HEK293T (cell line): ENCODE results near the gene COPS3.

Experiments
- CTCF ChIA-PET: fragments of 350-600 bp; formaldehyde crosslinking; extraction: SDS; loops from one replicate; lab custom pipeline; 2021; ENCODE audit warnings: antibody characterized with exemption, inconsistent platforms; lab: Yijun Ruan, JAX
- POLR2A ChIA-PET: fragments of 350-600 bp; formaldehyde crosslinking; extraction: SDS; loops from one replicate; lab custom pipeline; 2020; ENCODE audit warnings: antibody characterized with exemption, inconsistent platforms; lab: Yijun Ruan, JAX
- DNase-seq: peaks from one replicate; pipeline ENCODE4 v3.0.0; 2012; ENCODE audit warnings: mixed read lengths; ENCODE audit errors: extremely low spot score
- ARNT ChIP-seq: fragments of 450-650 bp; IDR thresholded peaks from 2 replicates; pipeline ENCODE4 v1.6.1; 2017; ENCODE audit warnings: mild to moderate bottlenecking
- BHLHE40 ChIP-seq: fragments of 450-650 bp; IDR thresholded peaks from 2 replicates; pipeline ENCODE4 v1.6.1; 2016; ENCODE audit warnings: mild to moderate bottlenecking, moderate library complexity, borderline replicate concordance
- CTBP1 ChIP-seq: fragments of 450-650 bp; IDR thresholded peaks from 2 replicates; pipeline ENCODE4 v1.6.1; 2016; ENCODE audit warnings: borderline replicate concordance
- ELF4 ChIP-seq: fragments of 450-650 bp; IDR thresholded peaks from 2 replicates; pipeline ENCODE4 v1.6.1; 2017; ENCODE audit warnings: antibody characterized with exemption
- FOXA1 ChIP-seq: fragments of 450-650 bp; IDR thresholded peaks from 2 replicates; pipeline ENCODE4 v1.6.1; 2016; ENCODE audit warnings: mild to moderate bottlenecking
- FOXK2 ChIP-seq: fragments of 450-650 bp; IDR thresholded peaks from 2 replicates; pipeline ENCODE4 v1.6.1; 2016; ENCODE audit warnings: mild to moderate bottlenecking
- FOXM1 ChIP-seq: fragments of 450-650 bp; IDR thresholded peaks from 2 replicates; pipeline ENCODE4 v1.6.1; 2017; ENCODE audit warnings: mild to moderate bottlenecking, borderline replicate concordance
- HDGF ChIP-seq: fragments of 450-650 bp; IDR thresholded peaks from 2 replicates; pipeline ENCODE4 v1.6.1; 2017; ENCODE audit warnings: antibody characterized with exemption, borderline replicate concordance
- L3MBTL2 ChIP-seq: fragments of 450-650 bp; conservative IDR thresholded peaks from 2 replicates; pipeline ENCODE4 v1.6.1; 2016; ENCODE audit warnings: mild to moderate bottlenecking
- LEF1 ChIP-seq: fragments of 450-650 bp; IDR thresholded peaks from 2 replicates; pipeline ENCODE4 v1.6.1; 2017; ENCODE audit warnings: mild to moderate bottlenecking, borderline replicate concordance
- NFRKB ChIP-seq: fragments of 450-650 bp; IDR thresholded peaks from 2 replicates; pipeline ENCODE4 v1.6.1; 2016; ENCODE audit warnings: mild to moderate bottlenecking, moderate library complexity
- PKNOX1 ChIP-seq: fragments of 450-650 bp; IDR thresholded peaks from 2 replicates; pipeline ENCODE4 v1.6.1; 2016
- SP1 ChIP-seq: fragments of 450-650 bp; IDR thresholded peaks from 2 replicates; pipeline ENCODE4 v1.6.1; 2017
- SUZ12 ChIP-seq: fragments of 450-650 bp; IDR thresholded peaks from 2 replicates; pipeline ENCODE4 v1.6.1; 2016; ENCODE audit warnings: mild to moderate bottlenecking
- TARDBP ChIP-seq: fragments of 450-650 bp; IDR thresholded peaks from 2 replicates; pipeline ENCODE4 v1.6.1; 2016
- ZNF384 ChIP-seq: fragments of 450-650 bp; IDR thresholded peaks from 2 replicates; pipeline ENCODE4 v1.6.1; 2016

The COPS3 gene

GRCh38 chr17:17225901-17226300 lies 55.1 kb downstream of the COPS3 start:
- CTCF ChIA-PET = no interaction called here
- TF ChIP-seq FOXK2 (no peak), ZNF384 (no peak), L3MBTL2 (no peak), HDGF (no peak), PKNOX1 (no peak), SUZ12 (no peak), FOXA1 (no peak), NFRKB (no peak), LEF1 (no peak), TARDBP (no peak), CTBP1 (no peak), ARNT (no peak), BHLHE40 (no peak), SP1 (no peak), ELF4 (no peak), FOXM1 (no peak)
- POLR2A ChIA-PET = no interaction called here
- no peak for DNase-seq

- POLR2A ChIA-PET = interaction anchor here (1.5 kb wide), 1 partner anchor 12 kb away, joined by 5 read pairs; no protein-coding TSS in a partner anchor
- TF ChIP-seq TARDBP = no peak
- no peak for TF ChIP-seq NFRKB
- TF ChIP-seq SUZ12 = no peak
- no peak for TF ChIP-seq FOXK2
- TF ChIP-seq BHLHE40 = no peak
- no peak for TF ChIP-seq PKNOX1
- no peak for TF ChIP-seq SP1
- no peak for TF ChIP-seq ELF4
- no peak for TF ChIP-seq ZNF384
- no peak for TF ChIP-seq FOXA1
- no peak for TF ChIP-seq FOXM1
- no peak for TF ChIP-seq LEF1
- TF ChIP-seq L3MBTL2 = no peak
- no peak for TF ChIP-seq HDGF
- no peak for DNase-seq
- CTCF ChIA-PET = no interaction called here
These were observed 56.9 kb downstream of the COPS3 start for GRCh38 chr17:17224137-17224536.

GRCh38 chr17:17223736-17224135 lies 57.3 kb downstream of the COPS3 start:
- DNase-seq = no peak
- CTCF ChIA-PET = no interaction called here
- POLR2A ChIA-PET = interaction anchor here (1.5 kb wide), 1 partner anchor 12 kb away, joined by 5 read pairs; no protein-coding TSS in a partner anchor
- TF ChIP-seq ZNF384 (no peak), BHLHE40 (no peak), LEF1 (no peak), FOXM1 (no peak), FOXA1 (no peak), TARDBP (no peak), PKNOX1 (no peak), HDGF (no peak), FOXK2 (no peak)

GRCh38 chr17:17221329-17221728 lies 59.7 kb downstream of the COPS3 start:
- POLR2A ChIA-PET = no interaction called here
- CTCF ChIA-PET = interaction anchor here (0.6 kb wide), 1 partner anchor 360 kb away, joined by 3 read pairs; no protein-coding TSS in a partner anchor
- TF ChIP-seq FOXK2 (no peak), LEF1 (no peak), NFRKB (no peak), HDGF (no peak), BHLHE40 (no peak), FOXA1 (no peak), SP1 (no peak), ELF4 (no peak)
- DNase-seq = no peak

GRCh38 chr17:17220529-17220928 lies 60.5 kb downstream of the COPS3 start:
- ChIA-PET CTCF (no interaction called here), POLR2A (no interaction called here)
- TF ChIP-seq PKNOX1 = no peak
- no peak for TF ChIP-seq CTBP1
- TF ChIP-seq ARNT = no peak
- TF ChIP-seq NFRKB = no peak
- TF ChIP-seq HDGF = no peak
- no peak for TF ChIP-seq FOXA1
- TF ChIP-seq FOXK2 = no peak
- no peak for TF ChIP-seq SP1
- no peak for DNase-seq

GRCh38 chr17:17217995-17218394 lies 63.1 kb downstream of the COPS3 start:
- no peak for TF ChIP-seq SUZ12
- TF ChIP-seq TARDBP = no peak
- no peak for TF ChIP-seq HDGF
- no peak for TF ChIP-seq FOXA1
- TF ChIP-seq BHLHE40 = no peak
- no peak for TF ChIP-seq ZNF384
- no peak for TF ChIP-seq FOXM1
- ChIA-PET POLR2A (no interaction called here), CTCF (interaction anchor here (1.3 kb wide), 1 partner anchor 9 kb away, joined by 4 read pairs; no protein-coding TSS in a partner anchor)
- DNase-seq = no peak
